ENCODE results near the gene ARHGAP10.

The ARHGAP10 gene

DNA sequence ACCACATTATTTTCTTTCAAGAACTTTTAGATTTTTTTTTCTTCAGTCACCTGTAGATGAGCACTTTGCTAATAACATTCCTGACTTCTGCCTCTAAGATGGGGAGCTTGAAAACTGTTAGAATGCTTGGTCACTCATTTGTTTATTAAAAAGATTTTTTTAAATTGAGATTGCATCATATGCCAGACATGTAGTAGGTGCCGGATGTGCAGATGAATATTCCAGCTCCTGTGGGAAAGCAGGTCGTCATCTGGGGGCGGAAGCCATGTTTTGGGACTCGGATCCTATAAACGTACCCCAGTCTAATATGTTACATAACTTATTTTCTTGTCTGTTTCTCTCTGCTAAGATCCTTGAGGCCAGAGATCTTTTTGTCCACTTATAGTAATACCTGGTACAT is 236.8 kb downstream of the ARHGAP10 start:
- no peak overlapping the region for H3K4me3 ChIP-seq (ENCODE audit: low read depth, low read length)
- TF ChIP-seq CTCF (conservative IDR thresholded peaks at IDR 0.05; ENCODE audit: low read depth, low read length) = no peak
- DNase-seq (ENCODE audit: low read depth) = peak; percentile 19

DNA sequence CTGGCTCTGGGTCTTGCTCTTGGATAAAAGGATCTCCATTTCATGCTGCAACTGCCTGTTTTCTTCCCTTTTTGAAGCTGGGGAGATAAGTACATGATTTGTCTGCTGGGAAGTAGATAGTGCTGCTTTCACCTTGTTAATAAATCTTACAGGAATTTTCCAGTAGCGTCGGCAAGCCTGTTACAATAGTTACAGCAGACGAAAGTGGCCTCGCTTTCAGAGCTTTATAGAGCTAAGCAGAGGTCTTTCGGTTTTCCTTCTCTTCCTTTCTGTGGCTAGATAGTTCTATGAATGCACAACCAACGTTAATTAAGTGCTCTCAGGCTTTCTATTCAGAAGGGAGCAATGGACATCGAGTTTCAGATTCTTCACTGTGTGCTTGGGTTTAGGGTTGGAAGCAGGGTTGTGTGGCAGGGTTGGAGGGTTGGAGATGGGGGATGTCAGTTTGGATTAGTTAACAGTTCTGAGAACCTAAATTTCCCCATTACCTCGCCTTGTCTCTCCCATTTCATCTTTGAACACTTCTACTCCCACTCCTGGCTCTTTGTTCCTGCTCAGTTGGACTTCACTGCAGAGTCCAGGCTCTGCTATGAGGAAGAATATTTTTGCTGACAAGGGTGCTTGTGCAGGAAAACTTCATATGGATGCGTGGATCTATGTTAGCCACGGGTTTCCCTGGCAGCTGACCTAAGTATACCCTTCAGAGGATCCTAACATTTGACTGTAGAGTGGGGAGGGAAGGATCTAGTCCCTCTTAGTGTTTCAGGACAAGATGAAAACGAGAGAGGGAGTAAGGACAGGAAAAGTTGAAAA is 237.9 kb downstream of the ARHGAP10 start:
- no peak for TF ChIP-seq CTCF (conservative IDR thresholded peaks at IDR 0.05; ENCODE audit: low read depth, low read length)
- no peak for DNase-seq (ENCODE audit: low read depth)

DNA sequence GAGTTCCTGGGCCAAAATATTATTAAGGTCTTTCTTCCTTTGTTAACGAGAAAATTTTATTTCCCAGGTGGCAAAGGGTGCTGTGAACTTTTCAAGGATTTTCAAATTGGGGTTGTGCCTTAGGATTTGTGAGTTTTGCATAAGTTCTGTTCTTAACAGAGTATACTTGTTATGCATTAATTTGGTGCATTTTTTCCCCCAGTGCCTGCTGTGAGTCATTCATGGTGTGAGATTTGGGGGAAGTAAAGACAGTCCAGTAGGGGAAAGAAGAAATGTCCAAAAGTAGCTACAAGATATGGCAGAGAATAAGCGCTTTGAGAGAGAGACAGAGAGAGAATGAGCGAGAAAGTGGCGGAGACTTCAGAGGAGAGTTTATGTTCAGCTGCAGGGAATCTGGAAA is 239.2 kb downstream of the ARHGAP10 start:
- no peak overlapping the region for H3K4me3 ChIP-seq (ENCODE audit: low read depth, low read length)
- no peak for DNase-seq (ENCODE audit: low read depth)
- no peak for TF ChIP-seq CTCF (conservative IDR thresholded peaks at IDR 0.05; ENCODE audit: low read depth, low read length)

More for the DNA sequence above, 237.9 kb downstream of the ARHGAP10 start:
- H3K4me3 ChIP-seq (ENCODE audit: low read depth, low read length) = no peak overlapping the region

- no peak overlapping the region for H3K4me3 ChIP-seq (ENCODE audit: low read depth, low read length)
- no peak for TF ChIP-seq CTCF (conservative IDR thresholded peaks at IDR 0.05; ENCODE audit: low read depth, low read length)
- peak; percentile 55 for DNase-seq (ENCODE audit: low read depth)
Observed at GRCh38 chr4:147975325-147975724, 243.4 kb downstream of the ARHGAP10 start.

- no peak for TF ChIP-seq CTCF (conservative IDR thresholded peaks at IDR 0.05; ENCODE audit: low read depth, low read length)
- DNase-seq (ENCODE audit: low read depth) = peak; percentile 13
- no peak overlapping the region for H3K4me3 ChIP-seq (ENCODE audit: low read depth, low read length)
Observed at GRCh38 chr4:147975933-147976928, 244.3 kb downstream of the ARHGAP10 start.

GRCh38 chr4:147980586-147980985 is 248.7 kb downstream of the ARHGAP10 start:
- DNase-seq (ENCODE audit: low read depth) = no peak
- no peak overlapping the region for H3K4me3 ChIP-seq (ENCODE audit: low read depth, low read length)
- TF ChIP-seq CTCF (conservative IDR thresholded peaks at IDR 0.05; ENCODE audit: low read depth, low read length) = no peak

All from choroid plexus epithelial cell (primary cell).